Tibial nerve (tissue), 3 donors: ENCODE data around the gene NFIB.

ENCODE experiments used
- POLR2A ChIP-seq, 2 donors: fragments of 450-650 bp; IDR thresholded peaks; one replicate each; pipeline ENCODE4 v1.6.1; 2017; ENCODE audit warnings: antibody characterized with exemption in 2 of 2, mild to moderate bottlenecking in 2 of 2, moderate library complexity in 2 of 2
- TF ChIP-seq, protein P1 (sequence below), 5 experiments: fragments of 200-600 bp in 3 of 5; fragments of 450-650 bp in 2 of 5; sonication (generic) in 3 of 5; IDR thresholded peaks; one replicate each; pipeline ENCODE4 v1.5.1; 2016 to 2019; ENCODE audit warnings: antibody characterized with exemption in 5 of 5, mild to moderate bottlenecking in 3 of 5, moderate library complexity in 2 of 5

DNA sequence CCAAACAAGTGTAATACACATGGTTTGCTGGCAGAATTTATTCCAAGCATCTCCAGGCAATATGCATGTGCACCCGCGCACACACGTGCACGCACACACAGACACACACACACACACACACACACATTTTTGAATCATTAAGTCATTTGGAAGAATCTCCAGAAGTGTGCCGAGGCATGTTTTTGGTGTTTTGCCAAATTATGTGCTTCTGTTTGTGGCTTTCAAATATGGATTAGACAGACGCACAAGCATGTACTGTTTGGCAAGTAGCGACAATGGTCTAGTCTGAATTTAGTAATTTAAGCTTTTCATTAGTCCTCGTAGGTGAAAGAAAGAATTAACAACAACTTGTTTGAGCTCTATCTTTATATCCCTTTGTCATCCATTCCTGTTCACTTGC lies 36.7 kb downstream of the NFIB start:
- TF ChIP-seq, protein P1, sequence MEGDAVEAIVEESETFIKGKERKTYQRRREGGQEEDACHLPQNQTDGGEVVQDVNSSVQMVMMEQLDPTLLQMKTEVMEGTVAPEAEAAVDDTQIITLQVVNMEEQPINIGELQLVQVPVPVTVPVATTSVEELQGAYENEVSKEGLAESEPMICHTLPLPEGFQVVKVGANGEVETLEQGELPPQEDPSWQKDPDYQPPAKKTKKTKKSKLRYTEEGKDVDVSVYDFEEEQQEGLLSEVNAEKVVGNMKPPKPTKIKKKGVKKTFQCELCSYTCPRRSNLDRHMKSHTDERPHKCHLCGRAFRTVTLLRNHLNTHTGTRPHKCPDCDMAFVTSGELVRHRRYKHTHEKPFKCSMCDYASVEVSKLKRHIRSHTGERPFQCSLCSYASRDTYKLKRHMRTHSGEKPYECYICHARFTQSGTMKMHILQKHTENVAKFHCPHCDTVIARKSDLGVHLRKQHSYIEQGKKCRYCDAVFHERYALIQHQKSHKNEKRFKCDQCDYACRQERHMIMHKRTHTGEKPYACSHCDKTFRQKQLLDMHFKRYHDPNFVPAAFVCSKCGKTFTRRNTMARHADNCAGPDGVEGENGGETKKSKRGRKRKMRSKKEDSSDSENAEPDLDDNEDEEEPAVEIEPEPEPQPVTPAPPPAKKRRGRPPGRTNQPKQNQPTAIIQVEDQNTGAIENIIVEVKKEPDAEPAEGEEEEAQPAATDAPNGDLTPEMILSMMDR (IDR thresholded peaks at IDR 0.05), result no peak
- no peak for TF ChIP-seq POLR2A (IDR thresholded peaks at IDR 0.05)
